T follicular helper cell (primary cell): ENCODE results near the gene SOCS3.

Experiments used
- DNase-seq: peaks from one replicate; pipeline ENCODE4 v3.0.0-alpha.2; 2020; ENCODE audit warnings: low read depth

Gene SOCS3

DNA sequence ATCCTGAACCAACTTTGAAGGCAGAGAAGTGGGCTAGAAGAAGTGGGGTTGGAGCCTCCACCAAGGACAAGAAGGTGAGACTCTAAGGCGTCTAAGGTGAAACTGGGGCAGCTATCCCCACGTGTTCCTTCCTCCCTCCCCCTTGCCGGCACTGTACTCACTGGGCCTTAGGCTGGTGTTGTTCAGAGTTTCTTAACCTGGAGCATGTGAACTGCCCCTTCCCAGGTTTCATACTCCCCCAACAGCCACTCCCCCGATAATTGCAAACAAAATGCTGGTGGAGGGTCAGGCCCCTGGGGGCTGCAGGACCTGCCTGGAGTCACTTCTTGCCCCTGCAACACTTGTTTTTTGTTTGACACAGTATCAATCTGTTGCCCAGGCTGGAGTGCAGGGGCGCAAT is 7.3 kb upstream of the SOCS3 start:
- DNase-seq, result no peak

DNA sequence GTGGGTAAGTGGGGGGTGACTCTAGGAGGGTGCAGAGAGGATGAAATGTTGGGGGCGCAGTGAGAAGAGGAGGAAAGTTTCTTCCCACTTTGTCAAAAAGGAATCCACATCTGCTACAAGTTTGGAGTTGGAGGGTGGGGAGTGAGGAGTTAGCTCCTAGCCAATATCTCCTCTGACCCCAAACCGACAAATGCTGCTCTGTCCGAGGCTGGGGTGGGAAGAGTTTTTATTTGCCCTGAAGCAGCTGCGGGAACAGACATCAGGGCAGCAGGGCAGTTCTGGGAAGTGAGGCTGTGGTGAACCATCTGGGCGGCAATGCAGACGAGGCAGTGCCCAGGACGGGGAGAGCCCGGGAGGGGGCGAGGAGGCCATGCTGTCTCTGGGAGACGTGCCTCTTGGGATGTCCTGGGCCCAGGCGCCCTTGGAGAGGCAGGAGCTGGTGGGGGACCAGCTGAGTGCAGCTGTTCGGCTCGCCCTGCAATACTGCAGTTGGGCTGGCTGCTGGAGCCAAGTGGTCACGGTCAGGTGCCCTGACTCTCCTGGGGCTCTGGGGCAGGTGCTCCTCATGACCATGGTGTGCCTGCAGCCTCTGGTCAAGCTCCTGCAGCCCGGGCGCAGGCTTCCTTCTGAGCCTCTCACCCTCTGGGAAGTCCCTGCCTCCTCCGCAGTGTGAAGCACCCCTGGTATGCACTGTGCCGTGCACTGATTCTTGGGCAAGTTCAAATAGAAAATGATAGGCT is 6.4 kb upstream of the SOCS3 start:
- DNase-seq, result no peak

DNA sequence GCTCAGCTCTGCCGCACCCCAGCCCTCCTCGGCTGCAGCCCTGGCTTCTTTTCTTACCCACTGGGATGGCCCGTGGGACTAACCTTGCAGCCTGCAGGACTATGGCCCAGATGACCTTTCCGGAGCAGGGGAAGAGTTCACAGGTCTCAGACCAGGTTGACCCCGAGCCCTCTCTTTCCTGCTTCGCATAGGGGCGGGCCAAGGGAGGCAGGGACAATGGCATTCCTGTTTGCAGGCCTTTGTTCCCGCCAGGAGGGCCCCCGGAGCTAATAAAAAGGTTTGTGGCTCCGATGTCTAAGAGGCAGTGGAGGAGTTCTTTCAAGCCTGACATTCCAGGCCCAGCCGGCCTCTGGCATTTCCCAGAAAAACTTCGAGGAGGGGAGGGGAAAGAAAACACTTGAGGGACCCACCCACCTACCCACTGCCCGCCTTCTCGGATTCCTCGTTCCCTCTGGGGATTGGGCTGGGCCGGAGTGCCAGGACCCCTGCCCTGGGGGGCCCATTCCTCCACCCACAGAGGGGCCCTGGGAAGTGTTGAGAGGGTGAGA is 5.8 kb upstream of the SOCS3 start:
- no peak for DNase-seq

DNA sequence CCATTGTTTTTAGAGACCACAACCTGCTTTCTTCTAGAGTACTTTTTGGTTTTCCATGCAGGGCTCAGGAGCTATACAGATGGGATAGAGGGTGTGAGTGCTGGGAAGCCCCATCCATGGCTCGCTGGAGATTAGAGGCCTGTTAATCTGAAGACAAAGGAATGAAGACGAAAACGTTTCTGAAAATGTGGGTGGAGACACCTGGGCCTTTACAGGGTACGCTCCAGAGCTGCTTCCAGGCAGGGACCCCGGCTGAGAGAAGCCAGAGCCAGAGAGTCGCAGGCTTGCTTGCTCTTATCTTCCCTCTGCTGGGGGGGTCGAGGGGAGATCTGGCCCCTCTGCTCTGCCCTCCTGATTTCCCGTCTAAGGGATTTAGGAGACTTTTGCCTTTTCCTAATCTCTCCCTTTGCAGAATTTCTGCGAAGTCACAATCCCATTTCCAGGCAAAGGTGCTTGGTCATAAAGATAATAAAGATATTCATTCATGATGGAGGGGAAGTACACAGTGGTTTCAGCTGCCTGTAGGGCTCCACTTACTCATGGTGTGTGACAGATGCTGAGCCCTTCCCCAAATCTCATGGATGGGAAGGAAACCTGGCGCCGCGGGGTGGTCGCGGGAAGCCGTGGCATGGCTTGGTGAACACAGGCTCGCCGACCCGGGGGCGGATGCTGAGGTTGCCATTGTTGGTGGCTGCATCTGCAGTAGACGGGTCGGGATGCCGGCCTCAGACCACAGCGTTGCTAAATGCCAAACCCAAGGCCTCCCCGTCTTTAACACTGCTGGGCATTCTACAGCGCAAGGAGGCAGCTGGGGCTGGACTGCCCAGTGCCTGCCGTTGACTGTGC is 4.8 kb upstream of the SOCS3 start:
- no peak for DNase-seq

DNA sequence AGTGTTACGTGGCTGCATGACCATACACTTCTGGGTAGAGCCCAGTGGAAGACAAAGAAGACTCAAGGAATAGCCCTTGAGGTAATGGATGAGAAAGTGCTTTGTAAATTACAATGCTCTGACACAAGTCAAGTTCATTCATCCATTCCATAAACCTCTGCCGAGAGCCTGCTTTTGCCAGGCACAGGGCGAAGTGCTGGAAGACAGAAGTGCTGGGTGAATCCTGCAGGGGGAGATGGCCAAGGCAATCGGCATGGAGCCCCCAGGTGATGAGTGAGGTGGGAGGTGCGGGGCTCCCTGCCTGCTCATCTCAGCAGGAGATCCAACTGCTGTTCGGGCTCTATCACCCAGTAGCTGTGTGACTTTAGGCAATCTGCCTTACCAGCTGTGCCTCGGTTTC is 2.8 kb upstream of the SOCS3 start:
- DNase-seq, result no peak

DNA sequence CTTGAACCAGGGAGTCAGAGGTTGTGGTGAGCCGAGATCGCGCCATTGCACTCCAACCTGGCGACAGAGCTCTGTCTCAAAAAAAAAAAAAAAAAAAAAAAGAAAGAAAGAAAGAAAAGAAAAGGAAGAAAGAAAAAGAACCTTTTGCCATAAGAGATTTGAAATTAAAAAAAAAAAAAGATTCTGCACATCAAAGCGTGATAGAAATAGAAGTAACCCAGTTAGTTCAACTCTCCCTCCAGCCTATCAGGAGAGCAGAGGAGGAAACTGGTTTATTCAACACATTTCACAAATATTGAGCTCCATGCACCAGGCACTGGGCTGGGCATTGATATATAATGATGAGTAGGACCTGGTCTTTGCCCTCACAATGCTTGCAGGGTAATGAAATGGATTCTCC is 2.4 kb upstream of the SOCS3 start:
- DNase-seq, result no peak

DNA sequence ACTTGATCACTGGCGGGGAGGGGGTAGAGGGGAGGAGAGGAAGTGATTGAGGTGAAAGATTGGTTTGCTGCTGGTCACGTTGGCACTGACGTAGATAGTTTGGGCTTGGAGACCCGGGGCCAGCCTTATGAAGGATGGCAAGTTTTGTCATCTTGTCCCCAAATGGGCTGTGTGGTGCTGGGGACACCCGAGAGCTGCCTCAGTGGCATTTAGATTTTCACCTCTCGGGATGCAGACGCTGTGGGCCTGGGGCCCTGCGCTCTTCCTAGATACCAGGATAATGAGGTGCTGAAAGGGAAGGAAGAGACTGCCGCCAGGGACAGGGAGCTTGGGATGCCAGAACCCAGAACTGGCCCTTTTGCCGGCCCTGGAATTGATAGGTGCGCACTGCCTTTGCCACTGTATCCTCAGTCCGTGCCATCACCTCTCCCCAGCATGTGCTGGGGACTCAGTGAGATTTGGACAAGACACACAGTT is 1.4 kb upstream of the SOCS3 start:
- DNase-seq, result no peak

DNA sequence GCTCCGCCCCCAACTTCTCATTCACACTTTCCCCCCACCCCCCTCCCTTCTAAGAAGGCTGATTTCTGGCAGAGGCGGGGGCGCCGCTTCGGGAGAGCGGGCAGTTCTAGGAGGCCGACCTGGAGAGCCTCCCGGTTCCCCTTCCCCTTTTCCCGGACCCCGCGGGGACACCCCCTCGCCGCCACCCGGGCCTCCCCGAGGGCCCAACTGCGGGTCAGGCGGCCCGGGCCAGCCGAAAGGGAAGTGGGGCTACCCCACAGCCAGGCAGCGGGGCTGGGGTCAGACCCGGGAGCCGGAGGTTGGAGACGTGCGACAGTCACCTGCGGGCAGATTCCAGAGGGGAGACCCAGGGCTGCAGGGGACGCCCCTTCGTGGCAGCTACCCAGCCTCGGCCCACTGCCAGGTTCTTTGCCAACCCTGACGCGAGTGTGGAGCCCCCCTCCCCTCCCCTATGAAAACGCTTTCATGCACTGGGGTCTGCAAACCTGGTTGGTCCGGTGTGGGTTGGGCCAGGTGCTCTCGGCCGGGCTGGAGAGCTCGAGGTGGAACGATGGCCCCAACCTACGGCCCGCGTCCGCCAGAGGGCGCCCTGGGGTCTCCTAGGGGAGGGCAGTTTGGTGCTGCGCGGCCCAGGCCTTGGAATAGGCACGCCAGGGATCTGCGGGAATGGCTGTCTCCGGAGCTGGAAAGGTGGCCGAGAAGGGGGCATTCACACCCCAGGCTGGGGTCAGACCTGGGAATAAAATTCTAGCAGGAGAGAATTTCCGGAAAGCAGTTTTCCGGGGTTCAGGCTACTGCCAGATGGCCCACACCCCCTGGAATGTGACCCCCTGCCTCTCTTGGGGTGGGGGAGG is 721 bp upstream of the SOCS3 start:
- peak; percentile 83 for DNase-seq

DNA sequence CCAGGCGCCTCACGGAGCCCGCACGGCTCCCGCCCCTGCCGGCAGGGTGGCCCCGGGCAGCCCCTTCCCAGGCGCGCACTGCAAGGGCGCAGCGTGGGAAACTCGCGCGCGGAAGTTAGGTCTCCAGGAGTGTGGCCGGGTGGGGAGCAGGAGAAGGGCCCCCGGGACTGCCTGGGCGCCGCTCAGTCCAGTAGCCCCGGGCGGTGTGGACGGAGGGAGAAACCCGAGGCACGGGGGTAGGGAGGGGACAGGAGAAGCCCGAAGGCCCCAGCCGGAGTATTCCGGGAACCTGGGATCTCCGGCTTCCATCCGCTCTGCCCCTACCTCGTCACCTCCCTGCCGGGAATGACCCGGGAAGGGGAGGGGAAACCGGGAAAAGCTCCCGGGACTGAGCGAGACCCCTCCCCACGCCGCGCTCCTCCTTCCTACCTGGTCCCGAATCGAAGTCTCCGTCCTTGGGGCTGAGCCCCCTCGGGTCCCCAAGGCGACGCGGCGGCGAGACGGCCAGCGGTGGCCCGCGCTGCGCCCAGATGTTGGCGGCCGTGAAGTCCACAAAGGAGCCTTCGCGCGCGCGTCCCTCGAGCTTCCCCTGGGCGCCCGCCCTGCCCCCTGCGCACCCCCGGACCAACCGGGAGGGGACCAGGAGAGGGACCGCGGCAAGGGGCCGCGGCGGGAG is 418 bp downstream of the SOCS3 start:
- no peak for DNase-seq

DNA sequence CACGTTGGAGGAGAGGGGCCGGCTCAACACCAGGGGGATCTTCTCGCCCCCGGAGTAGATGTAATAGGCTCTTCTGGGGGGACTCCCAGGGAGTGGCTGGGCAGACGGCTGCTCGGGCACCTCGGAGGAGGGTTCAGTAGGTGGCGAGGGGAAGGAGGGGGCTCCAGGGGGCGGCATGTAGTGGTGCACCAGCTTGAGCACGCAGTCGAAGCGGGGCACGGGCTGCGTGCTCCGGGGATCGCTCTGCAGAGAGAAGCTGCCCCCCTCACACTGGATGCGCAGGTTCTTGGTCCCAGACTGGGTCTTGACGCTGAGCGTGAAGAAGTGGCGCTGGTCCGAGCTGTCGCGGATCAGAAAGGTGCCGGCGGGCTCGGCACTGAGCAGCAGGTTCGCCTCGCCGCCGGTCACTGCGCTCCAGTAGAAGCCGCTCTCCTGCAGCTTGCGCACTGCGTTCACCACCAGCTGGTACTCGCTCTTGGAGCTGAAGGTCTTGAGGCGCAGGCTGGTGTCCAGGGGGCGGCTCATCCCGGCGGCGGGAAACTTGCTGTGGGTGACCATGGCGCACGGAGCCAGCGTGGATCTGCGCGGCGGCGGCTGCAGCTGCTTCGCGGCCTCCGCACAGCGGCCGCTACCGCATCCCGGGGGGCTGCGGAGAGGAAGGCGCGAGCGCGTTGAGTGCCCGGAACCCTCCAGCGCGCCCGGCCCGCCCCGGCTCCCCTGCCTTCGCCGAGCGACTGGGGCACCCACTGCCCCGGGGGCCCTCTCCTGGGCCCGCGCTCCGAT is 1.1 kb downstream of the SOCS3 start:
- no peak for DNase-seq

DNA sequence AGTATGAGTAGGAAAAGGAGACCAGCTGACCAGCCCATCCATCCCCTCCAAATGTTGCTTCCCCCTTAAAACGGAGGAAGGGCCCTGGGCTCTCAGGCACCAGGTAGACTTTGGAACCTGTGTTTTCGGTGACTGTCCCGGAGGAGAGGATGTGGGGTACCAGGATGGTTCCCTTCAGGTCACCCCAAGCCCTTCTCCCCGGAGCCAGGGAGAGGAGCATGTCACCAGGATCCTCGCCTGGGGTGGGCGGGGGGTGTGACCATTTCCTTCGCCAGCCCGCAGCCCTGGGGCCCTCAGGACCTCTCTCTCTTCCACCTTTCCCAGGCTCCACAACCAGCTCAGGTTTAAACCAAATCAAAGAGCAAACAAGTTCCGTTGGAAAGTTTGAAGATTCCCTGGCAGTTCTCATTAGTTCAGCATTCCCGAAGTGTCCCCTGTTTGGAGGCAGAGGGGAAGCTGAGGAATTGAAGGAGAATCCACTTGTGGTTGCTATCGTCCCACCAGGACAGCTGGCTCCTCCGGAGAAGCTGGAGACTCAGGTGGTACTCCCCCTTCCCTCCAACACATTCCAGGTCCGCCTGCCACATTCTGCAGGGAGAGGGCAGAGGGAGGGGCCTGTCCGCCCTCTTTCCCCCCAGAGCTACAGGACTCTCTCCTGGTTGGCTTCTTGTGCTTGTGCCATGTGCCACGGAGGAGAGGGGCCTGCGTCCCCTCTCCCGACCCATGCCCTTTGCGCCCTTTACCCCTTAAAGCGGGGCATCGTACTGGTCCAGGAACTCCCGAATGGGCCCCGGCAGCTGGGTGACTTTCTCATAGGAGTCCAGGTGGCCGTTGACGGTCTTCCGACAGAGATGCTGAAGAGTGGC is 2.0 kb downstream of the SOCS3 start:
- no peak for DNase-seq

DNA sequence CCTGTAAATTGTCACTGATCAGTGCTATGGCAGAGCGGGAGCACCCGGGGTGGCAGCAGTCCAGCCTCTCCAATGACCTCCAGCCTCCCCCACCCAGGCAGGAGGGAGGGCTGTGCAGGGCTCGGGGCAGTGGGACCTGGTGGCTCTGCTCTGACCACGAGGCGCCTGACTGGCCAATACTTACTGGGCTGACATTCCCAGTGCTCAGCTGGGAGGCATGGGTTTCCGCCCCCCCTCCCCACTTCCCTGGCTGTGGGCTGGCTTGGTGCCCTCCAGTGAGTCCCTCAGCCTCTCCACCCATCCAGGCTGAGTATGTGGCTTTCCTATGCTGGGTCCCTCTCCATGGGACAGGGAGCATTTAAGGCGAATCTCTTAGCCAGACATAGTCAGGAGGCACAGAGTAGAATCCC is 2.7 kb downstream of the SOCS3 start:
- no peak for DNase-seq

DNA sequence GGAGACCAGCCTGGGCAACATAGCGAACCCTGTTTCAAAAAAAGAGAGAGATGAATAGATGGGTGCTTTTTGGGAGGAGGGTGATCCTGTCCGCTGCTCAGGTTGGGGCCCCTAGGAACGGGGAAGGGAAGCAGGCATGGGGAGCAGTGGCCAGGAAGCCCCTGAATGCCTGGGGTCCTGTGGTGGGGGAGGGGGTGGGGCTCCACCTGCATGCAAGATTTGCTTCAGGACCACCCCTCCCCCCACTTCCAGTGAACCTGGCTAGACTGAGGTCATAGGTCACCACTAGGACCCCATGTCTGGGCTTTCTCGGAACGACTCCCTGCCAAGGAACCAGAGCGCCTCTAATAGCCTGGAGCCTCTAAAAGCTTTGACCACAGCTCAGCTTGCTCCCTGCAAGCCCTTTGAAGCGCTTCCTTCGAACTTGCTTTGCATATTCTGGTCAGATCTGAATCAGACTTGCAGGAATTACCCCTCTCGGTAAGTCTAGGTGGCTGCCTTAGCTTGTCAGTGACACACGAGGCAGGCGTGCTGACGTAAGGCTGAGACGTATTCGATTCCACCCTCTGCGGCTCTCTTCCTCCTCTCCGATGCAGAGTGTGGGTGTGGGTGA is 3.7 kb downstream of the SOCS3 start:
- DNase-seq, result peak; percentile 91

DNA sequence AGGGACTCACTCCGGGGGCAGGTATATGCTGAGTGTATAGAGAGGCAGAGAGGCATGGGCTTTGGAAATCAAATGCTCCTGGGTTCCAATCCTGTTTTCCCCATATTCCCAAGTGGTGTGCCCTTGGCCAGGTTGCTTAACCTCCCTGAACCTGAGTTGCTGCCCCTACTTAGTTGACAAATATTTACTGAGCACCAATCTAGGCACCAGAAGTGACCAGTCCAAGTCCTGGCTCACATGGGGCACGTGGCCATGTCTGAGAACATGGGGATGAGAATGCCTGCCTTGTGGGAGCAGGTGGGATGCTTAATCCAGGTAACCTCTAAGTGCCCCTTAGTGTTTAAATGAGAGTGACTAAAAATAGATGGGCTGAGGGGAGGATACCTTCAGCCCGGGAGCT is 4.2 kb downstream of the SOCS3 start:
- no peak for DNase-seq

DNA sequence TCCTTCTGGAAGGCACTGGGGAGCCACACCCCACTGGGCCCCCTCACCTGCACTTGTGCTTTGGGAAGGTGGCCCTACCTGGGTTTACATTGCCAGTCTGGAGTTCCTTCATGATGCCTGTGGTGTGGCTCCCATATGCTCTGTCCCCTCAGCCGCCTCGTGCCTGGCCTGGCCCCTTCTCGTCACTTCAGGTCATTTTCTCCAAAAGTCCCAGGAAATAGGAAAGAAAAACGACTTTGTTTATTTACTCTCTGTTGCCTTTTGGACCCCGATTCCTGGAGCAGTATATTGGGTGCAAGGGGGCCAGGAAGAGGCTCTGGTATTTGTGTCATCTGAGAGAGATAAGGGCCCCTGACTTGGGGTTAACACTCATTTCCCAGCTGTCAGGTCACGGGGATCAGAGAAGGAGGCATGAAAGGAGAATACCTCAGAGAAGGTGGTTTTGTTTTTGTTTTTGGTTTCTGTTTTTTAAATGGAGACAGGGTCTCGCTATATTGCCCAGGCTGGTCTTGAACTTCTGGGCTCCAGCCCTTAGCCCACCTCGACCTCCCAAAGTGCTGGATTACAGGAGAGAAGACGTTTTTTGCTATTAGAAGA is 4.7 kb downstream of the SOCS3 start:
- no peak for DNase-seq

DNA sequence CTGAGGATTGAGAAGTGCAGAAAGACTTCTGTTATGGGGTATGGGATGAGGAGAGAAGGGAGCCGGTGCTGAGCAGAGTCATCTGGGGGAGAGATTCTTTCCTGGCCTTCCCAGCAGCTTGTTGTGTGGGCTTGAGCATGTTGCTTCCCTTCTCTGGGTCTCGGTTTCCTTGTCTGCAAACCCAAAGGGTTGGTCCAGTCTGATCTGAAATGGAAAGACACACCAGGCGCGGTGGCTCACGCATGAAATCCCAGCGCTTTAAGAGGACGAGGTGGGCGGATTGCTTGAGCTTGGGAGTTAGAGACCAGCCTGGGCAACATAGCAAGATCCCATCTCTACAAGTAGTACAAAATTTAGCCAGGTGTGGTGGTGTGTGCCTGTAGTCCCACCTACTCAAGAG is 6.0 kb downstream of the SOCS3 start:
- no peak for DNase-seq

DNA sequence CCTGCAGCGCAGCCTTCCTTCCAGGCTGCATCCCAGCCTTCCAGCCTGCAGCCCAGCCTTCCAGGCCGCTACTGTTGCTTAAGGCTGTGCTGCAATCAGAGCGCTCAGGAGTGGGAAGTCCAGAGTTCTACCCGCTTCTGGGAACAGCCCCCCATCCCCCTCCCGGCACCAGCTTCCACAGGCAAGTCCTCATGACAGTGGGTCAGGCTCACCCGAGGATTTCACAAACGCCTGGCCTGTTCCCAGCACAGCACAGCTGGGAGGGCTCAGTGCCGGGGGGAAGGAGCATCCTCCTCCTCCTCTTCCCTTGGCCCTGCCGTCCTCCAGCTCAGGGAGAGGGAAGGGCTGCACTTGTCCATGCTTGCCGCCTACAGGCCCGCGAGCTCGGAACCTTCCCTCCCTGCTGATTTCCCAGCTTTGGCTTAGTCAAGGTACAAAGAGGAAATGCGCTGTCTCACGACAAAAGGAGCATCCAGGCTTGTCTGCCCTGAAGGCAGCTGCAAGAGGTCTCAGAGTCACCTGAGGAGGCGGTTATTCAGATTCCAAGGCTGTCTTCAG is 8.3 kb downstream of the SOCS3 start:
- DNase-seq, result no peak

DNA sequence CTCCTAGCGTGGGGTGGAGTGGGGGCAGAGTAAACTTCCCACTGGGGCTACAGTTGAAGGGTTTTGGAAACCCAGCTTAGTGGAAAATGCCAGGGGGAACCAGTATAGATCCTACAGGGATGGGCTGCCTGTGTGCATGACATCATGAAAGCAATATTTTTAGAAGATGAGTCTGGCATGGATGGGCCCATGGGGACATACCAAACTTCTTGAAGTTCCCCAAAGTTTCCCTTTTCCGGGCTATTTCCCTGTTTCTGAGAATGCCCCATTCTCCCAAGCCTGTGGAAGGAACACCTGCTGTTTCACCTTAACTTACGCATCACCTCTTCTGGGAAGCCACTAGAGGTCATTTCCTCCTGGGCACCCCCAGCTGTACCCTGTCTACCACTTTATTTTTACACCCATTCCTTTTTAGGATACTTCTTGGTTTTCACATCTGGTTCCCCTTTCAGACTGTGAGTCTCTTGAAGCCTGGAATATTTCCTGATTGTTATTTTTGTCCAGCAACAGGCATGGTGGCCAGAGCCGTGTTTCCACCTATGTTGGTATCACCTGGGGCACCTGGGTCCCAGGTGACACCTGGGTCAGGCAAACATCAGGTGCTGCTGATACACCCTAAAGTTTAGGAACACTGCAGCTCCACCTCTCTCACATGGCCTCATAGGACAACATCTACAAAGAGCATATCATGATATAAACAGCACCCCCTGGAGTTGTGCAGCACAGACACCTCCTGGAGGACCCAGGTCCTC is 9.8 kb downstream of the SOCS3 start:
- DNase-seq, result no peak
